Fibroblast of lung (primary cell): ENCODE measurements around the gene JMY.

Experiments used
- CTCF ChIP-seq, 2 donors: IDR thresholded peaks in 1 of 2; conservative IDR thresholded peaks in 1 of 2; 1 replicate in 1 of 2; 2 replicates in 1 of 2; pipeline ENCODE4 v1.5.1; 2011 to 2012; ENCODE audit warnings: low read length in 2 of 2, control low read depth in 1 of 2, inconsistent platforms in 1 of 2, low read depth in 1 of 2, mild to moderate bottlenecking in 1 of 2
- EZH2 ChIP-seq: IDR thresholded peaks from 2 replicates; pipeline ENCODE4 v1.5.1; 2012; ENCODE audit warnings: low read length, control low read depth, mild to moderate bottlenecking; ENCODE audit errors: missing control alignments

GRCh38 chr5:79284846-79285245, 48.9 kb downstream of the JMY start:
- no peak for TF ChIP-seq CTCF (conservative IDR thresholded peaks at IDR 0.05 in 1 of 2, IDR thresholded peaks at IDR 0.05 in 1 of 2; ENCODE audit: low read depth in 1 of 2, low read length in 2 of 2)
- no peak for TF ChIP-seq EZH2
